Stomach (tissue), 9 donors: ENCODE results near the gene TSPAN10. TPM values are rescaled to one million over a fixed set of nuclear protein-coding genes. Genes with fewer than 3 reads are reported as not detected.

Experiments used
- DNase-seq, 2 donors: peaks; one replicate each; pipeline versions ENCODE4 v3.0.0 to v3.0.0-alpha.2; 2013 to 2019
- H3K27ac ChIP-seq, 5 donors: fragments of 200-600 bp in 4 of 5; sonication (generic) in 4 of 5; one replicate each; pipeline ENCODE4 v1.5.1; 2013 to 2019; ENCODE audit warnings: mild to moderate bottlenecking in 1 of 5, moderate library complexity in 1 of 5
- H3K27me3 ChIP-seq, 3 donors: fragments of 200-600 bp; sonication (generic); one replicate each; pipeline ENCODE4 v1.5.1; 2017 to 2019; ENCODE audit warnings: mixed run types in 1 of 3
- H3K36me3 ChIP-seq, 4 donors: fragments of 200-600 bp; sonication (generic); 1 replicate in 3 of 4; 2 replicates in 1 of 4; pipeline ENCODE4 v1.5.1; 2016 to 2019
- H3K4me1 ChIP-seq, 4 donors: fragments of 200-600 bp; sonication (generic); one replicate each; pipeline ENCODE4 v1.5.1; 2016 to 2019
- H3K4me3 ChIP-seq, 4 donors: fragments of 200-600 bp; sonication (generic) in 3 of 4; one replicate each; pipeline ENCODE4 v1.5.1; 2016 to 2019; ENCODE audit warnings: mild to moderate bottlenecking in 1 of 4
- H3K9me3 ChIP-seq, 4 donors: fragments of 200-600 bp; sonication (generic); one replicate each; pipeline ENCODE4 v1.5.1; 2016 to 2019
- CTCF ChIP-seq, 7 experiments: fragments of 450-650 bp in 4 of 7; fragments of 200-600 bp in 3 of 7; sonication (generic) in 3 of 7; IDR thresholded peaks; one replicate each; pipeline ENCODE4 v1.5.1; 2016 to 2019; ENCODE audit warnings: antibody characterized with exemption in 7 of 7, control low read depth in 2 of 7, mild to moderate bottlenecking in 1 of 7
- EP300 ChIP-seq: sonication (generic); formaldehyde crosslinking; IDR thresholded peaks from one replicate; pipeline ENCODE4 v1.6.1; 2017; ENCODE audit warnings: antibody characterized with exemption
- POLR2A ChIP-seq, 4 donors: fragments of 450-650 bp; IDR thresholded peaks; one replicate each; pipeline ENCODE4 v1.6.1; 2016; ENCODE audit warnings: antibody characterized with exemption in 4 of 4, control low read depth in 2 of 4, mild to moderate bottlenecking in 1 of 4, moderate library complexity in 1 of 4
- POLR2AphosphoS5 ChIP-seq, 3 donors: sonication (generic); formaldehyde crosslinking; IDR thresholded peaks; one replicate each; pipeline ENCODE4 v1.6.1; 2016; ENCODE audit warnings: antibody characterized with exemption in 3 of 3
- WGBS, 5 donors: extraction: QIAGEN DNeasy Blood & Tissue Kit in 3 of 5; methylation state at CpG; one replicate each; pipeline versions ENCODE4 v1.1.5 to v1.1.7; 2013 to 2018; 5-methylcytosine and 5-hydroxymethylcytosine counted together
- intact Hi-C: fragments of 100-400 bp; cut with DNase I; formaldehyde crosslinking; loops from one replicate; pipeline ENCODE4 v1.15.1; 2023; ENCODE audit warnings: low total_unique reads
- polyA plus RNA-seq, 3 donors: library from polyadenylated mRNA; stranded (reverse); fragments of 200-250 nt; gene quantifications; one replicate each; pipeline ENCODE4 v1.2.3, GENCODE V29; 2013
- total RNA-seq, 5 donors: library from RNA; depleted of rRNA; stranded (reverse); fragments of >200 nt; gene quantifications; one replicate each; pipeline versions ENCODE4 v1.1.0 to v1.2.3, GENCODE V29; 2014 to 2016
- donor health status: healthy with polysubstance abuse.
- donor health status: Bipolar disorder and iron deficiency.
- donor health status: healthy.

Gene TSPAN10
- total and polyA plus RNA-seq, 8 donors = 1.1 to 1.5 (median 1.2) TPM; not detected in 5

DNA sequence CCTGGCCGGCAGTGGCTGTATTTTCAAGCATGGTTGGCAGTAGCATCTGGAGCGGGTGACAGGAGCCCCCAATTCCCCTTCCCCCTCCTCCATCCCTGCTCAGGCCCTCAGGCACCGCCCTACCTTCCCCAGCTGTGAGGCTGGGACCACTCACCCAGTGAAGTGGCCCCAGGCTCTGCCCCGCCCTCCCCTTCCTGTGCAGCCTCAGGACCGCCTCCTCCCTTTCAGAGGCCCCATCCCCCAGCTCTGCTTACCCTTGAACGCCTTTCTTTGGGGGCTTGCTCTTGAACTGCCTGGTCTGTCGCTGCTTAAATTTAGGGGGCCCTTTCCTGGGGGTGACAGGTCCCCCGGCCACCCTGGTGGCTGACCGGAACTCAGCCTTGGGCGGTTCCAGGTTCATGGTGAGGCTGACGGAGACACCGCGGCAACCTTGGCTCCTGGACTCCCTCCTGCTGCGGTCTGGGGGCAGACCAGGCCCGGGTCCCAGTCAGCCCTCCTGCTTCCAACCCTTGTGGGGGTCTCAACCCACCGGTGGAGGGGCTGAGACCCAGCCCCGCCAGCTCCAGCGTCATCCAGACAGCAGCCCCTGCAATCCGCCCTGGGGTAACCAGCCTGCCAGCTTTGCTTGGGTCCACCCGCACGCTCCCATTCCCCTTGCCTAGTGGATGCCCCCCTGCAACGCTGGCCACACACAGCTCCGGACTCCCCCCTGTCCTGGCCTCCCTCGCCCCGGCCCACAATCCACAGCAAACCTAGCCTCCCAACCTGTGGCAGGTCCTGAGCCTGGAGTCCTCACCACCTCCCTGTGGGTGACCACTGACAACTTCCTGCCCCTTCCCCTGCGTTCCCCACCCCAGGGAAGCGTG, 16.1 kb downstream of the TSPAN10 start:
- Histone ChIP-seq H3K36me3 (no peaks in the 10 kb centered on the region), H3K4me1 (peaks cover 0 to 16% (median 9%) of the 10 kb centered on the region in 4 donors), H3K27me3 (peaks cover 21 to 79% (median 29%) of the 10 kb centered on the region in 3 donors), H3K27ac (no peak overlapping the region), H3K9me3 (peaks cover 0 to 11% (median 8%) of the 10 kb centered on the region in 4 donors), H3K4me3 (peak overlapping the region in 2 of 4 donors; percentile 12 to 22)
- peak in 1 of 2 donors; percentile 64 for DNase-seq
- TF ChIP-seq EP300 = no peak
- TF ChIP-seq POLR2AphosphoS5 (IDR thresholded peaks at IDR 0.05) = no peak
- no peak for TF ChIP-seq POLR2A (IDR thresholded peaks at IDR 0.05)
- no peak for TF ChIP-seq CTCF (IDR thresholded peaks at IDR 0.05)
- WGBS, 5 donors = 27 to 41% (median 33%) methylated on average over 16 to 27 of the region's 27 CpGs
- intact Hi-C loops = no loop called here

DNA sequence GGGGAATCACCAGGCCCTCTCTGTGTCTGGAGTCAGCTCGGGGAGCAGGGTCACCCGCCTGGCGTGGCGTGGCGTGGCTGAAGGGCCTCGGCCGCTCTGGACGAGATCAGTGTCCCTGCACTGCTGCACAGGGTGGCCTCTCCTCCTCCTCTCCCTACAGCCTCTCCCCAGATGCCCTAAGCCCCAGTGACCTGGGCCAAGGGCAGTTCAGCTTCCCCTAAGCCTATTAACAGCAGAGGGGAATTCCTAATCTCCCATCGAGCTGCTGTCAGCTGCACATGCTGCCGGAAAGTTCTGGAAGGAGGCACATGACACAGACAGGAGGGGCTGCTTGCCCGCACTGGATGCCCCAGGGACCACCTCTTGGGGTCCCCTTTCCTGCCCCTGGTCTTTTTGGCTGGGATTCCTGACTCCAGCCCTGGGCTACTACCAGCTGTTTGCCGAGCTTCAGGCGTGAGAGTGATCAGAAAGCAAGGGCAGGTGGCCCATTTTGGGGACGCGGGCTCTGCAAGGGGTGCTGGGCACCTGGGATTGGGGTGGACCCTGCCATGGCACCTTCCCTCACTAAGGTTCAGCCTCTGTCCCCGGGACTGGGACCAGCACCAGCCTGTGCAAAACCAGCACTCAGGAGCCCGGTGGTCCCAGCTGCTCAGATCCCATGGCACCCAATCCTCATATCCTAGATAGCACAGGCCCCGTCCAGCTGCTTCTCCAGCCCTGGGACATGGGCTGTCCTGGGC, 18.6 kb downstream of the TSPAN10 start:
- Histone ChIP-seq H3K4me1 (peaks cover 0 to 15% (median 12%) of the 10 kb centered on the region in 4 donors), H3K27me3 (peaks cover 7 to 55% (median 9%) of the 10 kb centered on the region in 3 donors), H3K36me3 (no peaks in the 10 kb centered on the region), H3K27ac (no peak overlapping the region), H3K4me3 (no peak overlapping the region), H3K9me3 (no peaks in the 10 kb centered on the region)
- intact Hi-C loops = no loop called here
- peak in 1 of 2 donors; percentile 28 for DNase-seq
- no peak for TF ChIP-seq EP300
- no peak for TF ChIP-seq CTCF (IDR thresholded peaks at IDR 0.05)
- TF ChIP-seq POLR2A (IDR thresholded peaks at IDR 0.05) = no peak
- no peak for TF ChIP-seq POLR2AphosphoS5 (IDR thresholded peaks at IDR 0.05)
- WGBS, 5 donors = 71 to 90% (median 83%) methylated on average over 10 to 18 of the region's 18 CpGs

GRCh38 chr17:81656118-81656743, 19.2 kb downstream of the TSPAN10 start, which contains the start of gene PDE6G:
PDE6G (minus strand) TSS chr17:81656542; CDS start chr17:81653305, 3,237 bp downstream.
- no peaks in the 10 kb centered on the region for H3K9me3 ChIP-seq
- no peak for DNase-seq
- intact Hi-C loops = no loop called here
- no peak within 1 kb of the TSS for H3K4me3 ChIP-seq
- H3K36me3 ChIP-seq = no peaks in the 10 kb centered on the region
- peak within 1 kb of the TSS in 2 of 5 donors; percentile 24 to 48 for H3K27ac ChIP-seq
- H3K4me1 ChIP-seq = peaks cover 0 to 21% (median 12%) of the 10 kb centered on the region in 4 donors
- peaks cover under 1 to 48% (median 6%) of the 10 kb centered on the region in 3 donors for H3K27me3 ChIP-seq
- 62 to 76% (median 68%) methylated on average over 15 of the region's 15 CpGs for WGBS, 5 donors
- TF ChIP-seq POLR2A (IDR thresholded peaks at IDR 0.05) (no peak), POLR2AphosphoS5 (IDR thresholded peaks at IDR 0.05) (no peak), EP300 (no peak), CTCF (IDR thresholded peaks at IDR 0.05) (no peak)

GRCh38 chr17:81656835-81657234, 19.8 kb downstream of the TSPAN10 start:
- 44 to 64% (median 55%) methylated on average over 4 of the region's 4 CpGs for WGBS, 5 donors
- TF ChIP-seq EP300 = no peak
- no peak for TF ChIP-seq POLR2AphosphoS5 (IDR thresholded peaks at IDR 0.05)
- no peak for TF ChIP-seq CTCF (IDR thresholded peaks at IDR 0.05)
- TF ChIP-seq POLR2A (IDR thresholded peaks at IDR 0.05) = no peak
- H3K4me3 ChIP-seq = no peak overlapping the region
- H3K27ac ChIP-seq = peak overlapping the region in 2 of 5 donors; percentile 24 to 48
- no peaks in the 10 kb centered on the region for H3K36me3 ChIP-seq
- H3K9me3 ChIP-seq = no peaks in the 10 kb centered on the region
- peaks cover 0 to 42% (median 6%) of the 10 kb centered on the region in 3 donors for H3K27me3 ChIP-seq
- DNase-seq = peak; percentile 31 to 65
- peaks cover 0 to 21% (median 12%) of the 10 kb centered on the region in 4 donors for H3K4me1 ChIP-seq
- intact Hi-C loops = no loop called here
